AG09319 (cell line): ENCODE measurements around the gene SMC1A.

ENCODE experiments used
- DNase-seq: peaks from one replicate; pipeline ENCODE4 v3.0.0-alpha.2; 2010; ENCODE audit warnings: low read depth; ENCODE audit errors: extremely low read depth
- TF ChIP-seq, protein P1 (sequence below): IDR thresholded peaks from 2 replicates; pipeline ENCODE4 v1.5.1; 2011; ENCODE audit warnings: low read depth, mild to moderate bottlenecking, inconsistent platforms, low read length, moderate library complexity

Gene SMC1A

GRCh38 chrX:53445977-53446376 lies 23.5 kb upstream of the SMC1A start:
- no peak for DNase-seq
- TF ChIP-seq, protein P1, sequence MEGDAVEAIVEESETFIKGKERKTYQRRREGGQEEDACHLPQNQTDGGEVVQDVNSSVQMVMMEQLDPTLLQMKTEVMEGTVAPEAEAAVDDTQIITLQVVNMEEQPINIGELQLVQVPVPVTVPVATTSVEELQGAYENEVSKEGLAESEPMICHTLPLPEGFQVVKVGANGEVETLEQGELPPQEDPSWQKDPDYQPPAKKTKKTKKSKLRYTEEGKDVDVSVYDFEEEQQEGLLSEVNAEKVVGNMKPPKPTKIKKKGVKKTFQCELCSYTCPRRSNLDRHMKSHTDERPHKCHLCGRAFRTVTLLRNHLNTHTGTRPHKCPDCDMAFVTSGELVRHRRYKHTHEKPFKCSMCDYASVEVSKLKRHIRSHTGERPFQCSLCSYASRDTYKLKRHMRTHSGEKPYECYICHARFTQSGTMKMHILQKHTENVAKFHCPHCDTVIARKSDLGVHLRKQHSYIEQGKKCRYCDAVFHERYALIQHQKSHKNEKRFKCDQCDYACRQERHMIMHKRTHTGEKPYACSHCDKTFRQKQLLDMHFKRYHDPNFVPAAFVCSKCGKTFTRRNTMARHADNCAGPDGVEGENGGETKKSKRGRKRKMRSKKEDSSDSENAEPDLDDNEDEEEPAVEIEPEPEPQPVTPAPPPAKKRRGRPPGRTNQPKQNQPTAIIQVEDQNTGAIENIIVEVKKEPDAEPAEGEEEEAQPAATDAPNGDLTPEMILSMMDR, result peak; percentile 71

- no peak for DNase-seq
- TF ChIP-seq, protein P1, result no peak
Observed at GRCh38 chrX:53442322-53442631, 19.8 kb upstream of the SMC1A start.

GRCh38 chrX:53441531-53442321 lies 19.3 kb upstream of the SMC1A start:
- peak; percentile 29 for DNase-seq
- TF ChIP-seq, protein P1, result no peak

DNA sequence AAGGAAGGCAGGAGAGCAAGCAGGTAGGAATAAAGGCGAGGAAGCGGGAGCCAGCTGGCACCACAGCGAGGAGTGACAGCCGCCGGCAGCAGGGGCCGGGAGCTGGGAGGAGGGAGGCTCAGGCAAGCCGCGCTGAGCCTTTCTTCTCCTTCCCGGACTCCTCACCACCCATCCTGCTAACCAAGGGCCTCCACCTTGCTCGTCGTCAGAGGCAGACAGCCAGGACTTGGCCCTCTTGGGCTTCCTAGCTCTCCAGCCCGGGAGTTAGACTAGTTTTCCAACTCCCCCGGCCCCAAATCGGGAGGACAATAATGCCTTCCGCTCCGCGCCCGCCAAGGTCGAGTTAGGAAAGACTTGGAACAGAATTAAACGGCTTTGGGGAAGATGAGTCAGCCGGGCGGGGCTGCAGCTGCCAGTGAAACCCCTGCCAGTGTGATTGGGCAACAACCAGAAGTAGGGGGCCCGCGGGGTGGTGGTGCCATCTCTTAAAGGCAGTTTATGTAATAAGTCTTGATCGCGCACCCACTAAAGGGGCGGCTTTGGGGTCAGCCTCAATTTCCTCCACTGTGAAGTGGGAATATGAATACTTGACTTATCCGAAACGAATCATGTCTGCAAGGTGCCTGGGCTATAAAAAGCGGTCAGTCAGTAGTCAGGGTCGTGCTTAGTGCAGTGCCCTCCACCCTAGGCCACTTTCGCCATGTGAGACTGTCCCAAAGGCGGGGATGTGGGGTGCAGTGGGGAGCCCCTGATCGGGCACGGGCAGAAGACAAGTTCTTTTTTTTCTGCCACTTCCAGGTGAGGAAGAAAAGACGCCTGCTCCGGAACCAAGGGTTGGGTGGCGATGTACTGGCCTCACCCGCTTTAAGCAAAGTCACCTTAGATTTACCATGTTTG lies 18.4 kb upstream of the SMC1A start:
- DNase-seq, result no peak
- TF ChIP-seq, protein P1, result no peak

DNA sequence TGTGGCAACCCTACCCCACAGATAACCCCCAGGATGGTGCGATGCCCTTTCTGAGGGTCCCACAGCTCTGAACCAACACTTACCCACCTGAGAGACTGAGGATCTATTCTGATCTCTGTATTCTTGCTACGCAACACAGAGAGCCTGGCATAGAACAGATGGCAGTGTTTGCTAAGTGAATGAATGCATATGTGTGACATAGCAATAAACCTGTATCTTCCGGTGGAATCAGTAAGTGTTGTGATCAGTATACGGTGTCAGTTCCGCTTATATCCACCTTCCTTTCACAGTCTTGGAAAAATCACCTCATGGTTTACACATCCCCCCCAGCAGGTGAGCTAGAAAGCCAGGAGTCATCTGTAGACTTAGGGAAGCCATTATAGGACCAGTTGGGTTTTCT lies 17.6 kb upstream of the SMC1A start:
- TF ChIP-seq, protein P1, result no peak
- DNase-seq, result no peak

DNA sequence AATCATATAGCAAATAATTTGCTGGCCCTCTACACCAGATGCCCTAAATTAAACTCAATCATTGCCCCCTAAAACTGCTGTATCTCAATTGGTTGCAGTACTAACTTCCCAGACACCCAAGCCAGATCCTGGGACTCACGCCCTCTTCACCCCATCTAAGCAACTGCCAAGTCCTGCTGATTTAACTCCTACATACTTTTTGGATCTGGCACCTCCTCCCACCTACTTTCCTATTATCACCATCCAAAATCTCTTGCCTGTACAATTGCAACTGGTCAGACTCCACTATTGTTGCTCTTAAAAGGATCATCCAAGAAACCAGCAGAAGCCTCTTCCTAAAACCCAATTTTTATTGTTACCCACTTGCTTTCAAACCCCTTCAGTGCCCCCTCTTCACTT lies 16.4 kb upstream of the SMC1A start:
- TF ChIP-seq, protein P1, result no peak
- no peak for DNase-seq
